Measurements from ENCODE around the gene CHKA.

Gene CHKA

GRCh38 chr11:68080860-68081259 is 40.3 kb downstream of the CHKA start:
- Histone ChIP-seq H3K36me3 (ENCODE audit: insufficient read depth, low read length) (peaks cover 42% of the 10 kb centered on the region; the same call in 1 of the 2 replicates), H3K9ac (ENCODE audit: low read depth, low read length, poor library complexity, severe bottlenecking) (no peak overlapping the region)

GRCh38 chr11:68077617-68078582 is 43.3 kb downstream of the CHKA start:
- Histone ChIP-seq H4K20me1 (ENCODE audit: insufficient read depth, low read length, poor library complexity, severe bottlenecking) (no peaks in the 10 kb centered on the region), H3K4me1 (ENCODE audit: insufficient read depth, low read length, poor library complexity, severe bottlenecking) (no peaks in the 10 kb centered on the region), H3K27me3 (ENCODE audit: insufficient read depth, low read length, poor library complexity, severe bottlenecking) (no peaks in the 10 kb centered on the region), H2AFZ (ENCODE audit: low read length) (no peak overlapping the region), H3K9ac (ENCODE audit: low read depth, low read length, poor library complexity, severe bottlenecking) (no peak overlapping the region), H3K9me2 (replicated peaks; ENCODE audit: low read depth, low read length) (no peaks in the 10 kb centered on the region), H3F3A (ENCODE audit: low read depth) (no peaks in the 10 kb centered on the region), H3K79me2 (ENCODE audit: insufficient read depth, low read length) (peaks cover 3% of the 10 kb centered on the region; the same call in 1 of the 2 replicates), H3K4me2 (ENCODE audit: low read depth, low read length, poor library complexity, severe bottlenecking) (no peak overlapping the region), H3K9me3 (ENCODE audit: insufficient read depth, low read depth, low read length) (no peaks in the 10 kb centered on the region), H3K4me3 (ENCODE audit: low read length, poor library complexity, severe bottlenecking) (no peak overlapping the region), H3K36me3 (ENCODE audit: insufficient read depth, low read length) (peaks cover 59% of the 10 kb centered on the region; the same call in 1 of the 2 replicates)
- TF ChIP-seq CTCF (conservative IDR thresholded peaks at IDR 0.05; ENCODE audit: low read length) (no peak), EZH2phosphoT487 (IDR thresholded peaks at IDR 0.05; ENCODE audit: borderline replicate concordance) (no peak)

More at GRCh38 chr11:68080860-68081259, 40.3 kb downstream of the CHKA start:
- Histone ChIP-seq H3K9me2 (replicated peaks; ENCODE audit: low read depth, low read length) (no peaks in the 10 kb centered on the region), H3K79me2 (ENCODE audit: insufficient read depth, low read length) (peaks cover 8% of the 10 kb centered on the region; the same call in 1 of the 2 replicates), H3K9me3 (ENCODE audit: insufficient read depth, low read depth, low read length) (no peaks in the 10 kb centered on the region), H2AFZ (ENCODE audit: low read length) (no peak overlapping the region), H3K4me3 (ENCODE audit: low read length, poor library complexity, severe bottlenecking) (no peak overlapping the region), H3K4me1 (ENCODE audit: insufficient read depth, low read length, poor library complexity, severe bottlenecking) (no peaks in the 10 kb centered on the region), H3K27me3 (ENCODE audit: insufficient read depth, low read length, poor library complexity, severe bottlenecking) (no peaks in the 10 kb centered on the region), H4K20me1 (ENCODE audit: insufficient read depth, low read length, poor library complexity, severe bottlenecking) (no peaks in the 10 kb centered on the region), H3F3A (ENCODE audit: low read depth) (no peaks in the 10 kb centered on the region), H3K4me2 (ENCODE audit: low read depth, low read length, poor library complexity, severe bottlenecking) (no peak overlapping the region)
- TF ChIP-seq EZH2phosphoT487 (IDR thresholded peaks at IDR 0.05; ENCODE audit: borderline replicate concordance) (no peak), CTCF (conservative IDR thresholded peaks at IDR 0.05; ENCODE audit: low read length) (no peak)

GRCh38 chr11:68076371-68077042 is 44.7 kb downstream of the CHKA start:
- H3K9me2 ChIP-seq (replicated peaks; ENCODE audit: low read depth, low read length) = no peaks in the 10 kb centered on the region
- peak; percentile 53 for TF ChIP-seq CTCF (conservative IDR thresholded peaks at IDR 0.05; ENCODE audit: low read length)
- no peak for TF ChIP-seq EZH2phosphoT487 (IDR thresholded peaks at IDR 0.05; ENCODE audit: borderline replicate concordance)
- H3F3A ChIP-seq (ENCODE audit: low read depth) = no peaks in the 10 kb centered on the region
- H3K9me3 ChIP-seq (ENCODE audit: insufficient read depth, low read depth, low read length) = no peaks in the 10 kb centered on the region
- H3K27me3 ChIP-seq (ENCODE audit: insufficient read depth, low read length, poor library complexity, severe bottlenecking) = no peaks in the 10 kb centered on the region
- no peak overlapping the region for H3K4me3 ChIP-seq (ENCODE audit: low read length, poor library complexity, severe bottlenecking)
- H3K9ac ChIP-seq (ENCODE audit: low read depth, low read length, poor library complexity, severe bottlenecking) = no peak overlapping the region
- H3K36me3 ChIP-seq (ENCODE audit: insufficient read depth, low read length) = peaks cover 65% of the 10 kb centered on the region
- H3K79me2 ChIP-seq (ENCODE audit: insufficient read depth, low read length) = peaks cover 3% of the 10 kb centered on the region; the same call in 1 of the 2 replicates
- no peak overlapping the region for H2AFZ ChIP-seq (ENCODE audit: low read length)
- H3K4me2 ChIP-seq (ENCODE audit: low read depth, low read length, poor library complexity, severe bottlenecking) = no peak overlapping the region
- H3K4me1 ChIP-seq (ENCODE audit: insufficient read depth, low read length, poor library complexity, severe bottlenecking) = no peaks in the 10 kb centered on the region
- H4K20me1 ChIP-seq (ENCODE audit: insufficient read depth, low read length, poor library complexity, severe bottlenecking) = no peaks in the 10 kb centered on the region
